GM23338 (cell line): ENCODE results near the gene ADI1. TPM values are rescaled to one million over a fixed set of nuclear protein-coding genes. Genes with fewer than 3 reads are reported as not detected.

Source experiments
- ATAC-seq: fragments of 200-7000 bp; cut with Tn5 transposase; 3 replicates; pipeline ENCODE4 v1.9.1; 2020
- DNase-seq: peaks from one replicate; pipeline ENCODE4 v3.0.0-alpha.2; 2015; ENCODE audit warnings: low spot score
- H2AFZ ChIP-seq: fragments of 200-600 bp; sonication (generic); 2 replicates; pipeline ENCODE4 v1.8.0; 2016; ENCODE audit warnings: antibody characterized with exemption, mild to moderate bottlenecking, moderate library complexity
- H3F3A ChIP-seq: fragments of 200-600 bp; sonication (generic); replicated peaks from 2 replicates; pipeline ENCODE4 v1.8.0; 2017; ENCODE audit warnings: antibody characterized with exemption, mixed run types, low read depth
- H3K27ac ChIP-seq: fragments of 200-600 bp; sonication (generic); 2 replicates; pipeline ENCODE4 v1.6.1; 2016; ENCODE audit warnings: low read depth
- H3K27me3 ChIP-seq: fragments of 200-600 bp; sonication (generic); 2 replicates; pipeline ENCODE4 v1.8.0; 2016; ENCODE audit warnings: mild to moderate bottlenecking, mixed run types, moderate library complexity; ENCODE audit not compliant: insufficient read depth
- H3K36me3 ChIP-seq: fragments of 200-600 bp; sonication (generic); 2 replicates; pipeline ENCODE4 v1.8.0; 2016; ENCODE audit warnings: mild to moderate bottlenecking; ENCODE audit not compliant: insufficient read depth
- H3K4me1 ChIP-seq: fragments of 200-600 bp; sonication (generic); 2 replicates; pipeline ENCODE4 v1.8.0; 2016; ENCODE audit warnings: mild to moderate bottlenecking, moderate library complexity; ENCODE audit not compliant: insufficient read depth
- H3K4me2 ChIP-seq: fragments of 200-600 bp; sonication (generic); 2 replicates; pipeline ENCODE4 v1.7.1; 2017; ENCODE audit warnings: mixed run types
- H3K4me3 ChIP-seq: fragments of 200-600 bp; sonication (generic); 2 replicates; pipeline ENCODE4 v1.6.1; 2016; ENCODE audit warnings: mixed run types
- H3K79me2 ChIP-seq: fragments of 200-600 bp; sonication (generic); replicated peaks from 2 replicates; pipeline ENCODE4 v1.8.0; 2017; ENCODE audit warnings: mild to moderate bottlenecking; ENCODE audit not compliant: insufficient read depth
- H3K9me2 ChIP-seq: fragments of 200-600 bp; sonication (generic); 2 replicates; pipeline ENCODE4 v1.8.0; 2017; ENCODE audit not compliant: insufficient read depth
- H4K20me1 ChIP-seq: fragments of 200-600 bp; sonication (generic); replicated peaks from 2 replicates; pipeline ENCODE4 v1.8.0; 2017; ENCODE audit warnings: mild to moderate bottlenecking; ENCODE audit not compliant: insufficient read depth
- H3K27ac Mint-ChIP-seq: 2 replicates; pipeline ENCODE4 v1.8.0; 2020; ENCODE audit warnings: inconsistent platforms, mild to moderate bottlenecking, moderate library complexity, mixed read lengths
- H3K27me3 Mint-ChIP-seq: 3 replicates; pipeline ENCODE4 v1.8.0; 2022; ENCODE audit warnings: low read depth, mild to moderate bottlenecking, moderate library complexity, mixed read lengths, inconsistent platforms; ENCODE audit not compliant: insufficient read depth, poor library complexity
- H3K36me3 Mint-ChIP-seq: 3 replicates; pipeline ENCODE4 v1.8.0; 2021; ENCODE audit warnings: low read depth, mild to moderate bottlenecking, inconsistent platforms, moderate library complexity, mixed read lengths
- H3K4me1 Mint-ChIP-seq: 3 replicates; pipeline ENCODE4 v1.8.0; 2020; ENCODE audit warnings: mild to moderate bottlenecking, inconsistent platforms, mixed read lengths
- H3K4me3 Mint-ChIP-seq: 3 replicates; pipeline ENCODE4 v1.8.0; 2021; ENCODE audit warnings: moderate library complexity, mild to moderate bottlenecking, inconsistent platforms, mixed read lengths
- H3K9me3 Mint-ChIP-seq: 3 replicates; pipeline ENCODE4 v1.8.0; 2020; ENCODE audit warnings: moderate library complexity, mild to moderate bottlenecking, inconsistent platforms, mixed read lengths
- CREB1 ChIP-seq: fragments of 250-450 bp; sonication (Bioruptor Pico); IDR thresholded peaks from 2 replicates; pipeline ENCODE4 v1.5.0; 2020; ENCODE audit warnings: low read depth, mild to moderate bottlenecking, moderate library complexity
- CTCF ChIP-seq, 2 experiments: fragments of 200-600 bp in 1 of 2; sonication (generic) in 1 of 2; conservative IDR thresholded peaks; 2 replicates each; pipeline versions ENCODE4 v1.5.1 to v1.6.1; 2016 to 2017; ENCODE audit warnings: antibody characterized with exemption in 2 of 2, low read depth in 2 of 2, mild to moderate bottlenecking in 2 of 2, moderate library complexity in 1 of 2
- EZH2 ChIP-seq: fragments of 200-600 bp; sonication (generic); IDR thresholded peaks from one replicate; pipeline ENCODE4 v1.8.0; 2017; ENCODE audit warnings: antibody characterized with exemption, mild to moderate bottlenecking, low read depth; ENCODE audit not compliant: unreplicated experiment
- EZH2phosphoT487 ChIP-seq: fragments of 200-600 bp; sonication (generic); IDR thresholded peaks from one replicate; pipeline ENCODE4 v1.8.1; 2018; ENCODE audit warnings: antibody characterized with exemption; ENCODE audit not compliant: unreplicated experiment
- JUNB ChIP-seq: IDR thresholded peaks from one replicate; pipeline ENCODE4 v1.6.1; 2016; ENCODE audit warnings: antibody characterized with exemption; ENCODE audit not compliant: unreplicated experiment
- NANOG ChIP-seq: IDR thresholded peaks from 2 replicates; pipeline ENCODE4 v1.6.1; 2016; ENCODE audit warnings: antibody characterized with exemption, borderline replicate concordance
- POLR2AphosphoS5 ChIP-seq: IDR thresholded peaks from 2 replicates; pipeline ENCODE4 v1.6.1; 2016; ENCODE audit warnings: antibody characterized with exemption, low read depth
- REST ChIP-seq: IDR thresholded peaks from one replicate; pipeline ENCODE4 v1.6.1; 2018; ENCODE audit warnings: antibody characterized with exemption; ENCODE audit not compliant: unreplicated experiment
- STAT1 ChIP-seq: IDR thresholded peaks from one replicate; pipeline ENCODE4 v1.6.1; 2016; ENCODE audit warnings: antibody characterized with exemption; ENCODE audit not compliant: unreplicated experiment
- ZNF114 ChIP-seq: fragments of 250-450 bp; sonication (Bioruptor Pico); IDR thresholded peaks from 2 replicates; pipeline ENCODE4 v1.5.0; 2020; ENCODE audit warnings: mild to moderate bottlenecking, moderate library complexity
- ZNF331 ChIP-seq: fragments of 250-450 bp; sonication (Bioruptor Pico); IDR thresholded peaks from 2 replicates; pipeline ENCODE4 v1.5.0; 2020; ENCODE audit warnings: low read depth, mild to moderate bottlenecking, moderate library complexity
- ZNF462 ChIP-seq: fragments of 250-450 bp; sonication (Bioruptor Pico); IDR thresholded peaks from 2 replicates; pipeline ENCODE4 v1.5.0; 2020; ENCODE audit warnings: mild to moderate bottlenecking, moderate library complexity
- polyA plus RNA-seq: library from polyadenylated mRNA; unstranded; fragments of >200 nt; fragmentation: Nextera tagmentation; extraction: Ambion mirVana; gene quantifications from 2 replicates; pipeline ENCODE4 v1.2.1, GENCODE V29; 2016
- total RNA-seq: library from RNA; depleted of rRNA; stranded (reverse); fragments of >200 nt; shearing (Covaris generic); gene quantifications from 2 replicates; pipeline ENCODE4 v1.2.3, GENCODE V29; 2014
- TF ChIP-seq, protein P1 (sequence below): IDR thresholded peaks from 2 replicates; pipeline ENCODE4 v1.6.1; 2016; ENCODE audit warnings: antibody characterized with exemption

Gene ADI1
- total and polyA plus RNA-seq, 2 experiments from 2014 or later, result 16.3 to 31.9 TPM

DNA sequence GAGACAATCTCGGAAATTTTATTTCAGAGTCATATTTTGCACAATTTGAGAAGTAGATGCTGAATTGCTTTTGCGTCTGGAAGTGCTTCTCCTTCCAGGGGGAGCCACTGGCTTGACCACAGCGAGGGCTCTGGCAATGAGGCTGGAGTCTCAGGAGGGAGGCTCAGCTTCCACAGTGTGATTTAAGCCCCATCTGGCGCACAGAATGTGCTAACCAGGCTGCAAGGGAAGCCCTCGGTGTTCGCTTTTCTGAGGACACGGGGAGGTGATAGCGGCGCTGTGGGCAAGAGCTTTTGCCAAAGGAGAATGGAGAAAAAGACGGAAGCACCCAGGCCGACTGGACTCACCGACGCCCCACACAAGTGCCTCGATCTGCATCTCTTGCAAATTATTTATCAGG lies 52.4 kb downstream of the ADI1 start:
- TF ChIP-seq STAT1 (no peak), ZNF114 (CRISPR knock-in tag) (no peak), ZNF331 (CRISPR knock-in tag) (no peak), CREB1 (no peak), ZNF462 (CRISPR knock-in tag) (no peak), POLR2AphosphoS5 (no peak), CTCF (conservative IDR thresholded peaks at IDR 0.05; ENCODE audit: low read depth in 2 of 2) (no peak), EZH2 (no peak), REST (no peak), JUNB (no peak), EZH2phosphoT487 (no peak), NANOG (no peak)
- TF ChIP-seq, protein P1, sequence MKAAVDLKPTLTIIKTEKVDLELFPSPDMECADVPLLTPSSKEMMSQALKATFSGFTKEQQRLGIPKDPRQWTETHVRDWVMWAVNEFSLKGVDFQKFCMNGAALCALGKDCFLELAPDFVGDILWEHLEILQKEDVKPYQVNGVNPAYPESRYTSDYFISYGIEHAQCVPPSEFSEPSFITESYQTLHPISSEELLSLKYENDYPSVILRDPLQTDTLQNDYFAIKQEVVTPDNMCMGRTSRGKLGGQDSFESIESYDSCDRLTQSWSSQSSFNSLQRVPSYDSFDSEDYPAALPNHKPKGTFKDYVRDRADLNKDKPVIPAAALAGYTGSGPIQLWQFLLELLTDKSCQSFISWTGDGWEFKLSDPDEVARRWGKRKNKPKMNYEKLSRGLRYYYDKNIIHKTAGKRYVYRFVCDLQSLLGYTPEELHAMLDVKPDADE, result no peak
- Histone ChIP-seq H3K9me2 (no peaks in the 10 kb centered on the region), H3K4me2 (no peak overlapping the region), H3K36me3 (no peaks in the 10 kb centered on the region), H4K20me1 (no peaks in the 10 kb centered on the region), H3K79me2 (no peaks in the 10 kb centered on the region), H2AFZ (no peak overlapping the region), H3F3A (no peaks in the 10 kb centered on the region), H3K4me3 (no peak overlapping the region), H3K27me3 (no peaks in the 10 kb centered on the region), H3K27ac (no peak overlapping the region), H3K4me1 (no peaks in the 10 kb centered on the region)
- peaks cover 34% of the 10 kb centered on the region for H3K36me3 Mint-ChIP-seq
- no peak for ATAC-seq
- no peak overlapping the region for H3K27ac Mint-ChIP-seq
- H3K4me1 Mint-ChIP-seq, result peaks cover 28% of the 10 kb centered on the region
- H3K4me3 Mint-ChIP-seq, result no peak overlapping the region
- DNase-seq, result no peak
- H3K9me3 Mint-ChIP-seq, result no peaks in the 10 kb centered on the region
- H3K27me3 Mint-ChIP-seq, result peaks cover 8% of the 10 kb centered on the region
